ENCODE measurements around the gene HMGCL. TPM values are rescaled to one million over a fixed set of nuclear protein-coding genes. Genes with fewer than 3 reads are reported as not detected.

Gene HMGCL
- polyA plus RNA-seq, 3 donors, result 17.8 to 26.7 (median 22.1) TPM

DNA sequence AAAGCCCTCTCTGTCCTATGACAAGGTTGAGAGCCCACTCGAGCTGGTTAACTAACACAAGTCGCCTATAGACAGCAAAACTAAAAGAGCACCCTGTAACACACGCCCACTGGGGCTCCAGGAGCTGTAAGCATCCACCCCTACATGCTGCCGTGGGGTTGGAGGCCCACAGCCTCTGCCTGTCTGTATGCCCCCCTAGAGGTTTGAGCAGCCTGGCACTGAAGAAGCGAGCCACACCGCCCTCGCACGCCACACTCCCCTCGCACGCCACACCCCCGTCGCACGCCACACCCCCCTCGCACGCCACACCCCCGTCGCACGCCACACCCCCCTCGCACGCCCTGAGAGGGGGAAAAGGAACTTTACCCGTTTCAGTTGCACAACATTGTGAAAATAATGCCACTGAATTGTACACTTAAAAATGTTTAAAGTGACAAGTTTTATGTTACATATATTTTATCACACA lies 13.2 kb upstream of the HMGCL start:
- Histone ChIP-seq H3K4me1 (ENCODE audit: control insufficient read depth in 1 of 2, insufficient read depth in 2 of 2, low read length in 2 of 2) (peaks cover 26% of the 10 kb centered on the region in 2 donors), H4K20me1 (ENCODE audit: insufficient read depth, low read length) (no peaks in the 10 kb centered on the region), H3K27me3 (ENCODE audit: control insufficient read depth in 2 of 2, insufficient read depth in 2 of 2, low read length in 2 of 2) (no peaks in the 10 kb centered on the region), H2AFZ (ENCODE audit: insufficient read depth, low read depth, low read length, poor library complexity, severe bottlenecking) (peak overlapping the region; percentile 56), H3K27ac (ENCODE audit: low read depth in 1 of 2, low read length in 2 of 2) (peak overlapping the region in 1 of 2 donors; percentile 79), H3K4me3 (replicated peaks in 1 of 3; ENCODE audit: low read depth in 2 of 3, low read length in 3 of 3) (peak overlapping the region; percentile 13 to 66 (median 29)), H3K79me2 (ENCODE audit: insufficient read depth, low read length) (no peaks in the 10 kb centered on the region), H3K4me2 (replicated peaks; ENCODE audit: extremely low read depth, low read length, poor library complexity, severe bottlenecking) (peak overlapping the region; percentile 56), H3K36me3 (replicated peaks in 1 of 2; ENCODE audit: control insufficient read depth in 1 of 2, insufficient read depth in 2 of 2, low read length in 2 of 2) (peaks cover 0 to under 1% of the 10 kb centered on the region in 2 donors), H3K9me3 (replicated peaks in 1 of 2; ENCODE audit: control insufficient read depth in 1 of 2, insufficient read depth in 1 of 2, low read length in 2 of 2) (no peaks in the 10 kb centered on the region), H3K9ac (ENCODE audit: insufficient read depth, low read length, poor library complexity, severe bottlenecking) (peak overlapping the region; percentile 72)
- Mint-ChIP-seq H3K4me3 (peak overlapping the region; percentile 70 to 80), H3K27ac (peak overlapping the region in 5 of 7 donors; percentile 10 to 86 (median 28)), H3K36me3 (no peaks in the 10 kb centered on the region), H3K4me1 (peaks cover 29% of the 10 kb centered on the region), H3K9me3 (no peaks in the 10 kb centered on the region), H3K27me3 (ENCODE audit: low read depth in 3 of 3) (peaks cover 0 to 5% (median 0%) of the 10 kb centered on the region in 3 donors)
- TF ChIP-seq, protein P1, sequence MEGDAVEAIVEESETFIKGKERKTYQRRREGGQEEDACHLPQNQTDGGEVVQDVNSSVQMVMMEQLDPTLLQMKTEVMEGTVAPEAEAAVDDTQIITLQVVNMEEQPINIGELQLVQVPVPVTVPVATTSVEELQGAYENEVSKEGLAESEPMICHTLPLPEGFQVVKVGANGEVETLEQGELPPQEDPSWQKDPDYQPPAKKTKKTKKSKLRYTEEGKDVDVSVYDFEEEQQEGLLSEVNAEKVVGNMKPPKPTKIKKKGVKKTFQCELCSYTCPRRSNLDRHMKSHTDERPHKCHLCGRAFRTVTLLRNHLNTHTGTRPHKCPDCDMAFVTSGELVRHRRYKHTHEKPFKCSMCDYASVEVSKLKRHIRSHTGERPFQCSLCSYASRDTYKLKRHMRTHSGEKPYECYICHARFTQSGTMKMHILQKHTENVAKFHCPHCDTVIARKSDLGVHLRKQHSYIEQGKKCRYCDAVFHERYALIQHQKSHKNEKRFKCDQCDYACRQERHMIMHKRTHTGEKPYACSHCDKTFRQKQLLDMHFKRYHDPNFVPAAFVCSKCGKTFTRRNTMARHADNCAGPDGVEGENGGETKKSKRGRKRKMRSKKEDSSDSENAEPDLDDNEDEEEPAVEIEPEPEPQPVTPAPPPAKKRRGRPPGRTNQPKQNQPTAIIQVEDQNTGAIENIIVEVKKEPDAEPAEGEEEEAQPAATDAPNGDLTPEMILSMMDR (IDR thresholded peaks at IDR 0.05), result no peak
- intact Hi-C loops (cut with micrococcal nuclease), result no loop called here
- DNase-seq, result peak; percentile 77 to 93 (median 84)
- 2% methylated on average over 5 of the region's 21 CpGs for WGBS (ENCODE audit: insufficient coverage)

DNA sequence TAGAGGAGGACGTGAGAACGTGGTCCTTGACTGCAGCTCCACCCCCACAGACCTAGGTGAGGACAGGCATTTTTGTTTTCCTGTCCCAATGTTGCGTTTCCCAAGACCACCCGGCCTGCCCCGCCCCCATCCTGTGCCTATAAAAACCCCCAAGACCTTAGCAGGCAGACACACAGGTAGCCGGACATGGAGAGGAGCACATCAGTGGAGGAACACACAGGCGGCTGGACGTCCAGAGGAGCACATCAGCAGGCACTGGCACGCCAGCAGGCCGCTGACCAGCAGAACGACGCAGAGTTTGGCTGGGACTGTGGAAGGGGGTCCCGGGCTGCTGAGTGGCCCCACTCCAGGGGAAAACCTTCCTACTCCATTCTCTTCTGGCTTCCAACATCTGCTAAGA lies 12.7 kb upstream of the HMGCL start:
- Mint-ChIP-seq H3K27me3 (ENCODE audit: low read depth in 3 of 3) (peaks cover 0 to 5% (median 0%) of the 10 kb centered on the region in 3 donors), H3K27ac (peak overlapping the region in 1 of 7 donors; percentile 28), H3K4me1 (peaks cover 29% of the 10 kb centered on the region), H3K4me3 (peak overlapping the region; percentile 70 to 80), H3K9me3 (no peaks in the 10 kb centered on the region), H3K36me3 (no peaks in the 10 kb centered on the region)
- peak overlapping the region in 1 of 3 experiments; percentile 66 for H3K4me3 ChIP-seq (replicated peaks in 1 of 3; ENCODE audit: low read depth in 2 of 3, low read length in 3 of 3)
- peak in 1 of 3 donors; percentile 36 for DNase-seq
- H3K27ac ChIP-seq (ENCODE audit: low read depth in 1 of 2, low read length in 2 of 2), result peak overlapping the region in 1 of 2 donors; percentile 79
- H3K9ac ChIP-seq (ENCODE audit: insufficient read depth, low read length, poor library complexity, severe bottlenecking), result peak overlapping the region; percentile 72
- H3K36me3 ChIP-seq (replicated peaks in 1 of 2; ENCODE audit: control insufficient read depth in 1 of 2, insufficient read depth in 2 of 2, low read length in 2 of 2), result no peaks in the 10 kb centered on the region
- H3K79me2 ChIP-seq (ENCODE audit: insufficient read depth, low read length), result no peaks in the 10 kb centered on the region
- H3K4me1 ChIP-seq (ENCODE audit: control insufficient read depth in 1 of 2, insufficient read depth in 2 of 2, low read length in 2 of 2), result peaks cover 26% of the 10 kb centered on the region in 2 donors
- no peaks in the 10 kb centered on the region for H3K9me3 ChIP-seq (replicated peaks in 1 of 2; ENCODE audit: control insufficient read depth in 1 of 2, insufficient read depth in 1 of 2, low read length in 2 of 2)
- peak overlapping the region; percentile 56 for H2AFZ ChIP-seq (ENCODE audit: insufficient read depth, low read depth, low read length, poor library complexity, severe bottlenecking)
- WGBS (ENCODE audit: insufficient coverage), result 44% methylated on average over 10 of the region's 13 CpGs
- no peaks in the 10 kb centered on the region for H4K20me1 ChIP-seq (ENCODE audit: insufficient read depth, low read length)
- H3K4me2 ChIP-seq (replicated peaks; ENCODE audit: extremely low read depth, low read length, poor library complexity, severe bottlenecking), result peak overlapping the region; percentile 56
- TF ChIP-seq, protein P1 (IDR thresholded peaks at IDR 0.05), result no peak
- H3K27me3 ChIP-seq (ENCODE audit: control insufficient read depth in 2 of 2, insufficient read depth in 2 of 2, low read length in 2 of 2), result no peaks in the 10 kb centered on the region
- intact Hi-C loops (cut with micrococcal nuclease), result no loop called here
